Endothelial cell of umbilical vein (primary cell): ENCODE measurements around the gene MAP3K13. TPM values are rescaled to one million over a fixed set of nuclear protein-coding genes. Genes with fewer than 3 reads are reported as not detected.

ENCODE experiments used
- BruUV-seq: library from RNA; stranded (reverse); fragments of 400-500 nt; replicated peaks from 2 replicates; lab custom pipeline; 2021; lab: Mats Ljungman, UMichigan
- CTCF ChIA-PET: fragments of 300-600, 350-600 bp; sonication (Branson Sonifier 250); formaldehyde crosslinking; loops from one replicate; lab custom pipeline; 2021; ENCODE audit warnings: antibody characterized with exemption, inconsistent platforms; lab: Charles Lee
- POLR2A ChIA-PET: fragments of 300-600, 350-600 bp; sonication (Branson Sonifier 250); formaldehyde crosslinking; loops from one replicate; lab custom pipeline; 2021; ENCODE audit warnings: antibody characterized with exemption, inconsistent platforms; lab: Charles Lee
- DNase-seq: peaks from one replicate; pipeline ENCODE4 v3.0.0-alpha.2; 2011; ENCODE audit warnings: low read depth, low spot score
- FAIRE-seq: peaks from 2 replicates; lab custom pipeline; 2011; peaks lifted over from hg19 to GRCh38; lab: Jason Lieb, UNC
- H2AFZ ChIP-seq: 2 replicates; pipeline ENCODE4 v1.6.0; 2012; ENCODE audit warnings: low read depth, low read length, control low read depth, inconsistent platforms
- H3K27ac ChIP-seq: 2 replicates; pipeline ENCODE4 v1.5.1; 2011; ENCODE audit warnings: low read depth, mild to moderate bottlenecking, control low read depth, low read length, moderate library complexity; ENCODE audit not compliant: insufficient read depth
- H3K27me3 ChIP-seq, 2 experiments: 2 replicates each; pipeline versions ENCODE4 v1.6.0 to v1.6.1; 2011; ENCODE audit warnings: low read length in 2 of 2, mixed read lengths in 1 of 2; ENCODE audit not compliant: control insufficient read depth in 2 of 2, insufficient read depth in 2 of 2
- H3K36me3 ChIP-seq, 2 experiments: 2 replicates in 1 of 2; 3 replicates in 1 of 2; pipeline ENCODE4 v1.5.1; 2011; ENCODE audit warnings: low read length in 2 of 2, mild to moderate bottlenecking in 1 of 2, moderate library complexity in 1 of 2; ENCODE audit not compliant: control insufficient read depth in 2 of 2, insufficient read depth in 2 of 2; ENCODE audit errors: extremely low read depth in 1 of 2
- H3K4me1 ChIP-seq: 3 replicates; pipeline ENCODE4 v1.5.1; 2011; ENCODE audit warnings: mild to moderate bottlenecking, low read length; ENCODE audit not compliant: control insufficient read depth, insufficient read depth; ENCODE audit errors: extremely low read depth
- H3K4me2 ChIP-seq: 2 replicates; pipeline ENCODE4 v1.6.1; 2011; ENCODE audit warnings: low read length, control low read depth, mixed read lengths; ENCODE audit not compliant: insufficient read depth
- H3K4me3 ChIP-seq, 3 experiments: fragments of 200-600 bp in 1 of 3; sonication (generic), shearing (Covaris generic) in 1 of 3; replicated peaks in 1 of 3; 2 replicates each; pipeline ENCODE4 v1.5.1; 2011 to 2016; ENCODE audit warnings: control low read depth in 3 of 3, low read length in 3 of 3, mild to moderate bottlenecking in 2 of 3, inconsistent platforms in 1 of 3, low read depth in 1 of 3, moderate library complexity in 1 of 3; ENCODE audit not compliant: insufficient read depth in 1 of 3
- H3K79me2 ChIP-seq: 2 replicates; pipeline ENCODE4 v1.6.0; 2012; ENCODE audit warnings: low read length, inconsistent platforms; ENCODE audit not compliant: control insufficient read depth, insufficient read depth
- H3K9ac ChIP-seq: replicated peaks from 2 replicates; pipeline ENCODE3; 2011; ENCODE audit warnings: low read length, control low read depth; ENCODE audit not compliant: insufficient read depth; ENCODE audit errors: extremely low read depth
- H3K9me1 ChIP-seq: replicated peaks from 3 replicates; pipeline ENCODE4 v1.6.0; 2011; ENCODE audit warnings: mild to moderate bottlenecking, low read length; ENCODE audit not compliant: control insufficient read depth, insufficient read depth; ENCODE audit errors: extremely low read depth
- H3K9me3 ChIP-seq: replicated peaks from 2 replicates; pipeline ENCODE4 v1.5.1; 2012; ENCODE audit warnings: low read length, inconsistent platforms; ENCODE audit not compliant: control insufficient read depth, insufficient read depth
- H4K20me1 ChIP-seq: replicated peaks from 2 replicates; pipeline ENCODE3; 2011; ENCODE audit warnings: mild to moderate bottlenecking, low read length; ENCODE audit not compliant: control insufficient read depth, insufficient read depth; ENCODE audit errors: extremely low read depth
- CTCF ChIP-seq, 2 donors: IDR thresholded peaks; 1 replicate in 1 of 2; 2 replicates in 1 of 2; pipeline ENCODE4 v1.5.1; 2011; ENCODE audit warnings: low read length in 2 of 2, mild to moderate bottlenecking in 2 of 2, moderate library complexity in 2 of 2, control low read depth in 1 of 2, inconsistent platforms in 1 of 2, low read depth in 1 of 2; ENCODE audit not compliant: insufficient read depth in 1 of 2; ENCODE audit errors: extremely low read depth in 1 of 2
- EZH2 ChIP-seq: IDR thresholded peaks from 2 replicates; pipeline ENCODE4 v1.6.1; 2012; ENCODE audit warnings: borderline replicate concordance, low read depth, mild to moderate bottlenecking, moderate library complexity, low read length, inconsistent platforms; ENCODE audit not compliant: severe bottlenecking
- FOS ChIP-seq: IDR thresholded peaks from 2 replicates; pipeline ENCODE4 v1.6.1; 2011; ENCODE audit warnings: mild to moderate bottlenecking, low read length, moderate library complexity, borderline replicate concordance; ENCODE audit not compliant: insufficient read depth
- GATA2 ChIP-seq: IDR thresholded peaks from 2 replicates; pipeline ENCODE4 v1.7.0; 2011; ENCODE audit warnings: low read depth, mild to moderate bottlenecking, moderate library complexity, mixed read lengths, low read length; ENCODE audit not compliant: insufficient read length, insufficient read depth
- JUN ChIP-seq: IDR thresholded peaks from 2 replicates; pipeline ENCODE4 v1.6.1; 2011; ENCODE audit warnings: borderline replicate concordance, low read depth; ENCODE audit not compliant: insufficient read length, insufficient read depth
- MAX ChIP-seq: IDR thresholded peaks from 2 replicates; pipeline ENCODE4 v1.6.1; 2011; ENCODE audit not compliant: insufficient read depth, insufficient read length
- MYC ChIP-seq: IDR thresholded peaks from one replicate; pipeline ENCODE4 v1.6.1; 2011; ENCODE audit warnings: mild to moderate bottlenecking, low read depth, low read length
- POLR2A ChIP-seq: IDR thresholded peaks from 2 replicates; pipeline ENCODE4 v1.6.1; 2012; ENCODE audit warnings: low read depth, mild to moderate bottlenecking, control low read depth, low read length
- POLR2AphosphoS5 ChIP-seq: IDR thresholded peaks from 2 replicates; pipeline ENCODE4 v1.6.1; 2012; ENCODE audit warnings: low read depth, mild to moderate bottlenecking, control low read depth, low read length, moderate library complexity; ENCODE audit not compliant: insufficient read depth
- dilution Hi-C: fragments of 300-500 bp; cut with MboI; formaldehyde crosslinking; loops from one replicate; pipeline ENCODE4 v1.15.0; 2019; ENCODE audit warnings: low sequenced_read_pairs; ENCODE audit not compliant: extremely low pct_ligation_motif_present
- intact Hi-C: fragments of 100-400 bp; cut with micrococcal nuclease; formaldehyde crosslinking; loops from one replicate; pipeline ENCODE4 v1.10.0; 2022
- polyA plus RNA-seq, 4 experiments: library from polyadenylated mRNA; depleted of rRNA in 3 of 4; stranded (reverse) in 3 of 4; unstranded in 1 of 4; fragments of >200 nt; gene quantifications; 2 replicates each; pipeline versions ENCODE4 v1.2.1 to v1.2.3, GENCODE V29; 2011 to 2012; ENCODE audit warnings: missing spikeins in 1 of 4
- total RNA-seq: library from RNA; stranded (reverse); gene quantifications from 2 replicates; pipeline ENCODE4 v1.2.3, GENCODE V29; 2021

The MAP3K13 gene
- total and polyA plus RNA-seq, 2 donors (not counting 3 experiments of a cell fraction or from before 2014, with no cell fraction given), result 6.2 to 15.4 TPM

- DNase-seq (no peak), FAIRE-seq (no peak)
- Histone ChIP-seq H3K9me1 (no peaks in the 10 kb centered on the region), H2AFZ (no peak overlapping the region), H3K9ac (no peak overlapping the region), H3K4me1 (no peaks in the 10 kb centered on the region), H4K20me1 (no peaks in the 10 kb centered on the region), H3K79me2 (no peaks in the 10 kb centered on the region), H3K4me3 (no peak overlapping the region), H3K36me3 (no peaks in the 10 kb centered on the region), H3K9me3 (no peaks in the 10 kb centered on the region), H3K4me2 (no peak overlapping the region), H3K27ac (no peak overlapping the region), H3K27me3 (no peaks in the 10 kb centered on the region)
- dilution Hi-C loops, result no loop called here
- no peak for TF ChIP-seq POLR2AphosphoS5
- TF ChIP-seq JUN, result no peak
- TF ChIP-seq GATA2, result no peak
- TF ChIP-seq MYC, result no peak
- no peak for TF ChIP-seq CTCF (IDR thresholded peaks at IDR 0.05; ENCODE audit: extremely low read depth in 1 of 2, insufficient read depth in 1 of 2, low read depth in 1 of 2, low read length in 2 of 2)
- TF ChIP-seq MAX, result no peak
- TF ChIP-seq POLR2A, result no peak
- TF ChIP-seq FOS, result no peak
- no peak for TF ChIP-seq EZH2
- ChIA-PET CTCF (interaction anchor here (1.3 kb wide), 1 partner anchor 11 kb away, joined by 3 read pairs; no protein-coding TSS in a partner anchor), POLR2A (no interaction called here)
- no TSS peak for BruUV-seq
- intact Hi-C loops, result no loop called here
Observed at GRCh38 chr3:185402561-185402960, 39.6 kb downstream of the MAP3K13 start.
